HepG2 (cell line): ENCODE data around the gene TXNRD2. TPM values are rescaled to one million over a fixed set of nuclear protein-coding genes. Genes with fewer than 3 reads are reported as not detected.

Source experiments
- BRF2 ChIP-seq: sonication (generic); formaldehyde crosslinking; IDR thresholded peaks from 2 replicates; pipeline ENCODE4 v1.8.1; 2022; ENCODE audit warnings: mild to moderate bottlenecking, missing genetic modification reagents
- CSRNP1 ChIP-seq: sonication (generic); formaldehyde crosslinking; IDR thresholded peaks from 2 replicates; pipeline ENCODE4 v1.8.1; 2023; ENCODE audit warnings: mild to moderate bottlenecking, missing genetic modification reagents
- DRAP1 ChIP-seq: IDR thresholded peaks from 2 replicates; pipeline ENCODE4 v1.6.1; 2016; ENCODE audit warnings: missing genetic modification reagents, missing compliant biosample characterization
- EEA1 ChIP-seq: sonication (generic); formaldehyde crosslinking; IDR thresholded peaks from 2 replicates; pipeline ENCODE4 v1.5.1; 2020; ENCODE audit warnings: mild to moderate bottlenecking, missing genetic modification reagents, borderline replicate concordance
- FOXO4 ChIP-seq: sonication (generic); formaldehyde crosslinking; conservative IDR thresholded peaks from 2 replicates; pipeline ENCODE4 v1.8.1; 2023; ENCODE audit warnings: missing genetic modification reagents
- GRHL1 ChIP-seq: sonication (generic); formaldehyde crosslinking; conservative IDR thresholded peaks from 2 replicates; pipeline ENCODE4 v1.8.0; 2022; ENCODE audit warnings: missing genetic modification reagents
- KDM3A ChIP-seq: IDR thresholded peaks from 2 replicates; pipeline ENCODE4 v1.6.1; 2018; ENCODE audit warnings: low read depth, missing compliant biosample characterization
- MXI1 ChIP-seq: IDR thresholded peaks from 3 replicates; pipeline ENCODE4 v1.6.1; 2012; ENCODE audit warnings: low read depth, low read length, inconsistent platforms, borderline replicate concordance
- NFYB ChIP-seq: sonication (generic); formaldehyde crosslinking; IDR thresholded peaks from 2 replicates; pipeline ENCODE4 v1.4.0; 2020; ENCODE audit warnings: missing genetic modification reagents
- NPAS2 ChIP-seq: sonication (generic); formaldehyde crosslinking; IDR thresholded peaks from 2 replicates; pipeline ENCODE4 v1.8.0; 2022; ENCODE audit warnings: mild to moderate bottlenecking, missing genetic modification reagents, borderline replicate concordance
- PITX1 ChIP-seq: sonication (generic); formaldehyde crosslinking; IDR thresholded peaks from 2 replicates; pipeline ENCODE4 v1.5.1; 2020; ENCODE audit warnings: mild to moderate bottlenecking, missing genetic modification reagents
- RARA ChIP-seq: IDR thresholded peaks from 2 replicates; pipeline ENCODE4 v1.6.1; 2016; ENCODE audit warnings: missing genetic modification reagents, missing compliant biosample characterization
- U2AF1 ChIP-seq: fragments of 200-400 bp; formaldehyde crosslinking; optimal IDR thresholded peaks from 2 replicates; pipeline ENCODE3; 2017; ENCODE audit warnings: mild to moderate bottlenecking, low read depth, low read length
- ZC3H13 ChIP-seq: sonication (generic); formaldehyde crosslinking; IDR thresholded peaks from 2 replicates; pipeline ENCODE4 v1.8.1; 2023; ENCODE audit warnings: mild to moderate bottlenecking, missing genetic modification reagents, moderate library complexity
- ZNF232 ChIP-seq: sonication (generic); formaldehyde crosslinking; IDR thresholded peaks from 2 replicates; pipeline ENCODE4 v1.4.0; 2020; ENCODE audit warnings: missing genetic modification reagents, borderline replicate concordance
- ZNF335 ChIP-seq: sonication (generic); formaldehyde crosslinking; IDR thresholded peaks from 2 replicates; pipeline ENCODE4 v1.4.0; 2020; ENCODE audit warnings: missing genetic modification reagents
- ZNF431 ChIP-seq: sonication (generic); formaldehyde crosslinking; IDR thresholded peaks from 2 replicates; pipeline ENCODE4 v1.9.0; 2022; ENCODE audit warnings: missing genetic modification reagents, low read depth, mild to moderate bottlenecking, borderline replicate concordance
- ZNF496 ChIP-seq: sonication (generic); formaldehyde crosslinking; IDR thresholded peaks from 2 replicates; pipeline ENCODE4 v1.8.1; 2023; ENCODE audit warnings: mild to moderate bottlenecking, moderate library complexity, missing genetic modification reagents; ENCODE audit not compliant: insufficient replicate concordance
- ZNF562 ChIP-seq: sonication (generic); formaldehyde crosslinking; IDR thresholded peaks from 2 replicates; pipeline ENCODE4 v1.8.0; 2022; ENCODE audit warnings: missing genetic modification reagents, borderline replicate concordance
- ZNF713 ChIP-seq: sonication (generic); formaldehyde crosslinking; IDR thresholded peaks from 2 replicates; pipeline ENCODE4 v1.4.0; 2020; ENCODE audit warnings: mild to moderate bottlenecking, missing genetic modification reagents
- ZNF749 ChIP-seq: sonication (generic); formaldehyde crosslinking; IDR thresholded peaks from 2 replicates; pipeline ENCODE4 v1.8.0; 2022; ENCODE audit warnings: mild to moderate bottlenecking, missing genetic modification reagents, moderate library complexity, borderline replicate concordance
- ZNF839 ChIP-seq: sonication (generic); formaldehyde crosslinking; IDR thresholded peaks from 2 replicates; pipeline ENCODE4 v1.4.0; 2020; ENCODE audit warnings: missing genetic modification reagents, mild to moderate bottlenecking, borderline replicate concordance
- ZNF891 ChIP-seq: sonication (generic); formaldehyde crosslinking; IDR thresholded peaks from 2 replicates; pipeline ENCODE4 v1.5.0; 2020; ENCODE audit warnings: mild to moderate bottlenecking, missing genetic modification reagents
- polyA plus RNA-seq, 8 experiments: library from polyadenylated mRNA; depleted of rRNA in 3 of 8; stranded (reverse) in 7 of 8; unstranded in 1 of 8; fragments of >200 nt; fragmentation: Illumina TruSeq in 4 of 8; extraction: Trizol in 4 of 8; gene quantifications; 2 replicates each; pipeline versions ENCODE4 v1.2.1 to v1.2.3, GENCODE V29; 2011 to 2016; ENCODE audit warnings: low read depth in 4 of 8, missing spikeins in 1 of 8, mixed read lengths in 1 of 8; ENCODE audit not compliant: insufficient read depth in 1 of 8
- total RNA-seq, 5 experiments: library from RNA; depleted of rRNA; stranded (reverse); fragments of >200 nt; fragmentation: Illumina TruSeq; extraction: Trizol; gene quantifications; 2 replicates each; pipeline ENCODE4 v1.2.3, GENCODE V29; 2016; ENCODE audit warnings: low read depth in 1 of 5

Gene TXNRD2
- total and polyA plus RNA-seq, 2 of the 13 experiments (the other 11 are each of a cell fraction or from before 2014, with no cell fraction given), result 17.5 to 18.6 TPM

- no peak for TF ChIP-seq ZNF496
- TF ChIP-seq BRF2 (CRISPR knock-in tag), result peak; percentile 63; the same call in 1 of the 2 replicates
- peak; percentile 37; the same call in 1 of the 3 replicates for TF ChIP-seq MXI1
- no peak for TF ChIP-seq FOXO4 (CRISPR knock-in tag)
- no peak for TF ChIP-seq ZNF431 (CRISPR knock-in tag)
- no peak for TF ChIP-seq GRHL1 (CRISPR knock-in tag)
- TF ChIP-seq ZNF232 (CRISPR knock-in tag), result peak; percentile 80; the same call in 1 of the 2 replicates
- TF ChIP-seq PITX1 (CRISPR knock-in tag), result peak; percentile 53; the same call in 1 of the 2 replicates
- peak; percentile 96 for TF ChIP-seq RARA (CRISPR knock-in tag)
- TF ChIP-seq NPAS2, result no peak
- TF ChIP-seq ZC3H13, result peak; percentile 81; the same call in 1 of the 2 replicates
- no peak for TF ChIP-seq ZNF562
- TF ChIP-seq U2AF1, result peak; percentile 38
- TF ChIP-seq ZNF713 (CRISPR knock-in tag), result no peak
- no peak; the same call in 1 of the 2 replicates for TF ChIP-seq ZNF891 (CRISPR knock-in tag)
- peak; percentile 68; the same call in 1 of the 2 replicates for TF ChIP-seq KDM3A (CRISPR knock-in tag)
- peak; percentile 81 for TF ChIP-seq ZNF335 (CRISPR knock-in tag)
- peak; percentile 61; the same call in 1 of the 2 replicates for TF ChIP-seq ZNF749 (CRISPR knock-in tag)
- peak; percentile 91; the same call in 1 of the 2 replicates for TF ChIP-seq CSRNP1
- no peak for TF ChIP-seq NFYB (CRISPR knock-in tag)
- TF ChIP-seq EEA1 (CRISPR knock-in tag), result no peak
- TF ChIP-seq ZNF839 (CRISPR knock-in tag), result 0 out of 2 replicates have a peak, but pooled peaks have one; percentile 27
- peak; percentile 63 for TF ChIP-seq DRAP1 (CRISPR knock-in tag)
These were observed 29.1 kb upstream of the TXNRD2 start (continued) for GRCh38 chr22:19970479-19971275.
